Trophoblast cell (in vitro differentiated cells and primary cell): ENCODE measurements around the gene AIF1L.

Experiments used
- DNase-seq, 2 donors: peaks; one replicate each; pipeline ENCODE4 v3.0.0-alpha.2; 2016
- H2AFZ ChIP-seq: 2 replicates; pipeline ENCODE4 v1.6.1; 2013; ENCODE audit warnings: low read length, moderate library complexity, mild to moderate bottlenecking; ENCODE audit not compliant: insufficient read depth, poor library complexity
- H2AK5ac ChIP-seq: 2 replicates; pipeline ENCODE4 v1.6.1; 2013; ENCODE audit warnings: mild to moderate bottlenecking, low read length
- H2BK120ac ChIP-seq: 2 replicates; pipeline ENCODE4 v1.6.1; 2013; ENCODE audit warnings: low read length, mild to moderate bottlenecking, moderate library complexity; ENCODE audit not compliant: insufficient read depth, poor library complexity
- H2BK12ac ChIP-seq: 2 replicates; pipeline ENCODE4 v1.6.1; 2013; ENCODE audit warnings: mild to moderate bottlenecking, low read length, moderate library complexity
- H2BK5ac ChIP-seq: 2 replicates; pipeline ENCODE4 v1.6.1; 2013; ENCODE audit warnings: low read length, low read depth, moderate library complexity, mild to moderate bottlenecking; ENCODE audit not compliant: poor library complexity
- H3K14ac ChIP-seq: 2 replicates; pipeline ENCODE4 v1.6.1; 2013; ENCODE audit warnings: mild to moderate bottlenecking, low read length
- H3K18ac ChIP-seq: 2 replicates; pipeline ENCODE4 v1.6.1; 2013; ENCODE audit warnings: mild to moderate bottlenecking, low read length
- H3K23ac ChIP-seq: 2 replicates; pipeline ENCODE4 v1.6.1; 2013; ENCODE audit warnings: low read length
- H3K27ac ChIP-seq: 2 replicates; pipeline ENCODE4 v1.5.1; 2013; ENCODE audit warnings: low read depth, mild to moderate bottlenecking, inconsistent platforms, low read length, moderate library complexity
- H3K27me3 ChIP-seq: 2 replicates; pipeline ENCODE4 v1.6.1; 2013; ENCODE audit warnings: inconsistent platforms, mild to moderate bottlenecking, low read length, moderate library complexity; ENCODE audit not compliant: insufficient read depth
- H3K36me3 ChIP-seq, 2 experiments: 1 replicate in 1 of 2; 2 replicates in 1 of 2; pipeline ENCODE4 v1.6.1; 2013; ENCODE audit warnings: low read length in 2 of 2, mild to moderate bottlenecking in 2 of 2, moderate library complexity in 1 of 2; ENCODE audit not compliant: insufficient read depth in 2 of 2, control insufficient read depth in 1 of 2
- H3K4ac ChIP-seq: 2 replicates; pipeline ENCODE4 v1.6.1; 2013; ENCODE audit warnings: low read depth, mild to moderate bottlenecking, low read length, moderate library complexity
- H3K4me1 ChIP-seq, 2 experiments: 1 replicate in 1 of 2; 2 replicates in 1 of 2; pipeline ENCODE4 v1.6.1; 2013; ENCODE audit warnings: low read length in 2 of 2, mild to moderate bottlenecking in 2 of 2, moderate library complexity in 1 of 2; ENCODE audit not compliant: insufficient read depth in 2 of 2, control insufficient read depth in 1 of 2
- H3K4me2 ChIP-seq: 2 replicates; pipeline ENCODE4 v1.6.1; 2013; ENCODE audit warnings: inconsistent platforms, mild to moderate bottlenecking, low read length, moderate library complexity
- H3K4me3 ChIP-seq: 2 replicates; pipeline ENCODE4 v1.5.1; 2013; ENCODE audit warnings: mild to moderate bottlenecking, low read depth, low read length, inconsistent platforms
- H3K79me1 ChIP-seq: one replicate; pipeline ENCODE4 v1.6.1; 2013; ENCODE audit warnings: low read length
- H3K79me2 ChIP-seq: 2 replicates; pipeline ENCODE4 v1.6.1; 2013; ENCODE audit warnings: low read length, mild to moderate bottlenecking; ENCODE audit not compliant: control insufficient read depth, insufficient read depth, poor library complexity
- H3K9ac ChIP-seq: 2 replicates; pipeline ENCODE4 v1.6.1; 2013; ENCODE audit warnings: mild to moderate bottlenecking, low read length
- H3K9me3 ChIP-seq: 2 replicates; pipeline ENCODE4 v1.6.1; 2013; ENCODE audit warnings: low read depth, mild to moderate bottlenecking, control low read depth, inconsistent platforms, low read length; ENCODE audit not compliant: insufficient read depth
- H4K12ac ChIP-seq: 2 replicates; pipeline ENCODE4 v1.6.1; 2013; ENCODE audit warnings: low read depth, mild to moderate bottlenecking, low read length, moderate library complexity
- H4K8ac ChIP-seq: 2 replicates; pipeline ENCODE4 v1.6.1; 2013; ENCODE audit warnings: low read depth, mild to moderate bottlenecking, low read length, moderate library complexity
- H4K91ac ChIP-seq: one replicate; pipeline ENCODE4 v1.6.1; 2013; ENCODE audit warnings: low read depth, mild to moderate bottlenecking, low read length, moderate library complexity
- WGBS: extraction: QIAGEN DNeasy Blood & Tissue Kit; methylation state at CpG from one replicate; pipeline ENCODE4 v1.1.7; 2013; ENCODE audit warnings: missing lambda C conversion rate; ENCODE audit not compliant: insufficient read length, insufficient coverage; ENCODE audit errors: extremely low coverage; 5-methylcytosine and 5-hydroxymethylcytosine counted together

Gene AIF1L

DNA sequence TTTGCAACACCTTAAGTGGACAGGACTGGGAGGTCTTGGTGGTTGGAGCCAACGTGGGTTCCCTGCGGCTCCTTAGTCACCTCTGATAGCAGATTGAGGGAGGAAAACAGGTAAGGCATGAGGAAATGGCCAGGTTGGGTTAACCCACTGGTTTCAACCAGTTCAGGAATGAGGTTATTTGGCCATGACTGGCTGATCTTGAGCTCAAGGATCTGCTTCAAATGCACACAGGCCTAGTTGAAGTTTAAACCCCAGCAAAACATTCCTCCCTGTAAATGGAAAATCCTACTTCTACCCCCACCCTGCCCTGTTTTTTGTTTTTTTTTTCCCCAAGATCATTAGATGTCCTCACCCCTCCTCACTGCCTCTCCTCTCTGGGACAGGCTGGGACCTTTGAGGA is 25.8 kb downstream of the AIF1L start:
- Histone ChIP-seq H3K36me3 (peaks cover 18 to 36% of the 10 kb centered on the region in 2 experiments), H3K18ac (no peak overlapping the region), H3K27me3 (no peaks in the 10 kb centered on the region), H3K4ac (no peak overlapping the region), H3K4me2 (no peak overlapping the region), H2AK5ac (no peak overlapping the region), H2BK5ac (no peak overlapping the region), H3K4me3 (no peak overlapping the region), H3K4me1 (peaks cover 2 to 7% of the 10 kb centered on the region in 2 experiments), H4K12ac (no peak overlapping the region), H3K27ac (no peak overlapping the region), H3K23ac (no peak overlapping the region), H4K8ac (no peak overlapping the region), H2BK12ac (no peak overlapping the region), H3K9ac (no peak overlapping the region), H3K14ac (no peak overlapping the region), H3K9me3 (peaks cover under 1% of the 10 kb centered on the region), H4K91ac (no peak overlapping the region), H2BK120ac (no peak overlapping the region), H2AFZ (no peak overlapping the region), H3K79me2 (peaks cover 9% of the 10 kb centered on the region), H3K79me1 (peaks cover 5% of the 10 kb centered on the region)
- DNase-seq, result peak in 1 of 2 donors; percentile 32
- WGBS, result no CpG with 5 or more reads among the region's 2 CpGs

- peaks cover 5% of the 10 kb centered on the region for H3K79me1 ChIP-seq
- H4K8ac ChIP-seq, result peak overlapping the region; percentile 84
- peak overlapping the region; percentile 78 for H3K4me2 ChIP-seq
- peaks cover 2 to 7% of the 10 kb centered on the region in 2 experiments for H3K4me1 ChIP-seq
- H3K4me3 ChIP-seq, result peak overlapping the region; percentile 59
- peaks cover 9% of the 10 kb centered on the region for H3K79me2 ChIP-seq
- peak overlapping the region; percentile 88 for H4K91ac ChIP-seq
- H3K36me3 ChIP-seq, result peaks cover 18 to 37% of the 10 kb centered on the region in 2 experiments
- H4K12ac ChIP-seq, result peak overlapping the region; percentile 88
- no peak overlapping the region for H2AK5ac ChIP-seq
- H3K27me3 ChIP-seq, result no peaks in the 10 kb centered on the region
- WGBS, result no CpG with 5 or more reads among the region's 7 CpGs
- no peak overlapping the region for H3K23ac ChIP-seq
- no peak for DNase-seq
- H3K18ac ChIP-seq, result peak overlapping the region; percentile 38
- peak overlapping the region; percentile 36 for H3K9ac ChIP-seq
- H2AFZ ChIP-seq, result peak overlapping the region; percentile 54
- peak overlapping the region; percentile 28 for H3K27ac ChIP-seq
- H2BK12ac ChIP-seq, result no peak overlapping the region
- H2BK5ac ChIP-seq, result peak overlapping the region; percentile 36
- H3K4ac ChIP-seq, result peak overlapping the region; percentile 75
- H3K9me3 ChIP-seq, result no peaks in the 10 kb centered on the region
- H3K14ac ChIP-seq, result peak overlapping the region; percentile 80
- no peak overlapping the region for H2BK120ac ChIP-seq
Observed at GRCh38 chr9:131125038-131125287, 28.6 kb downstream of the AIF1L start.

DNA sequence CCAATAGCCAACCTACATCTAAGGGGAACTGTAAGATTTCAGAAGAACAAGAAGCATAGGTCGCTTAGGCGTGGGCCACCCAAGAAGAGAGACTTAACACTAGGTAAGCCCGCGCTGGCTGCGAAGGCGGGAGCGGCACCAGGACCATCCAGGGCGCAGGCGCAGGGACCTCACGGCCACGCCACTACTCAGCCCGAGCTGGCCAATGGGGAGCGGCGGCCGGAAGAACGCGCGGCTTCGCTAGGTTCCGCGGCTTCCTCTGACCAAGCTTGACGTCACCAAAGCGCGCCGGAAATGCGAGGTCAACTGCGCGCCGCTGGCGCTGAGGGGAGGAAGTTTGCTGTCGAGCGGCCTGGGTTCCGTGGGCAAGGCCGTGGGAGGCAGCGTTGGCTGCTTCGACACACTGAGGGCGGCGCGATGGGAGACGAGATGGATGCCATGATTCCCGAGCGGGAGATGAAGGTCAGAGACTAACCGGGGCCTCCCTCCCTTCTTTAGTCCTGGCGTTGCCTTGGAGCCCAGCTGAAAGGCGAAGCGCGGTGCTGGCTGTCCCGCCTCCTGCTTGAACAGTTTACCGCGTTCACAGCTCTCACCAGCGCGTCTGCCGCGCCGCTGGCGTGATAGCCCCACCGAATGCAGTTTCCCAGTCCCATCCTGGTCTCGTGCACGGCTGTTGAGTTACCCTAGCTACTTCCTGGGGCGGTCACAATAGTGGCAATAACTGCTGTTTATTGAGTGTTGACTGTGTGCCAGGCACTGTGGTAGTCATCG is 29.1 kb downstream of the AIF1L start, which contains the start of gene NUP214:
Gene NUP214, plus strand, starts transcription at position 299 of the 771 bp plus-strand sequence. Its CDS starts 119 bp downstream, at position 418.
- H3K9me3 ChIP-seq, result no peaks in the 10 kb centered on the region
- no peak within 1 kb of the TSS for H3K23ac ChIP-seq
- peaks cover 5% of the 10 kb centered on the region for H3K79me1 ChIP-seq
- H2BK5ac ChIP-seq, result peak within 1 kb of the TSS; percentile 36
- peak within 1 kb of the TSS; percentile 94 for H3K9ac ChIP-seq
- peak within 1 kb of the TSS; percentile 80 for H3K14ac ChIP-seq
- H3K4ac ChIP-seq, result peak within 1 kb of the TSS; percentile 75
- H2AFZ ChIP-seq, result peak within 1 kb of the TSS; percentile 55
- peak within 1 kb of the TSS; percentile 96 for H4K8ac ChIP-seq
- peak within 1 kb of the TSS; percentile 28 for H3K27ac ChIP-seq
- peak; percentile 100 for DNase-seq
- H3K4me3 ChIP-seq, result peak within 1 kb of the TSS; percentile 96
- H2BK120ac ChIP-seq, result peak within 1 kb of the TSS; percentile 23
- no peaks in the 10 kb centered on the region for H3K27me3 ChIP-seq
- peak within 1 kb of the TSS; percentile 88 for H4K12ac ChIP-seq
- H3K79me2 ChIP-seq, result peaks cover 9% of the 10 kb centered on the region
- peaks cover 16 to 32% of the 10 kb centered on the region in 2 experiments for H3K36me3 ChIP-seq
- peak within 1 kb of the TSS; percentile 67 for H3K18ac ChIP-seq
- H3K4me1 ChIP-seq, result peaks cover 2 to 7% of the 10 kb centered on the region in 2 experiments
- peak within 1 kb of the TSS; percentile 92 for H3K4me2 ChIP-seq
- no peak within 1 kb of the TSS for H2BK12ac ChIP-seq
- no CpG with 5 or more reads among the region's 61 CpGs for WGBS
- H4K91ac ChIP-seq, result peak within 1 kb of the TSS; percentile 88
- H2AK5ac ChIP-seq, result peak within 1 kb of the TSS; percentile 28

GRCh38 chr9:131126059-131126426 is 29.7 kb downstream of the AIF1L start:
- DNase-seq, result peak in 1 of 2 donors; percentile 30
- Histone ChIP-seq H3K4me3 (peak overlapping the region; percentile 96), H3K4ac (peak overlapping the region; percentile 53), H3K14ac (no peak overlapping the region), H2BK12ac (no peak overlapping the region), H4K12ac (peak overlapping the region; percentile 88), H2AFZ (no peak overlapping the region), H3K9ac (peak overlapping the region; percentile 94), H4K8ac (peak overlapping the region; percentile 96), H2BK120ac (peak overlapping the region; percentile 23), H3K4me2 (peak overlapping the region; percentile 92), H3K27ac (no peak overlapping the region), H2AK5ac (no peak overlapping the region), H3K79me2 (peaks cover 9% of the 10 kb centered on the region), H4K91ac (peak overlapping the region; percentile 71), H3K4me1 (peaks cover 2 to 7% of the 10 kb centered on the region in 2 experiments), H3K36me3 (peaks cover 11 to 29% of the 10 kb centered on the region in 2 experiments), H3K23ac (no peak overlapping the region), H3K79me1 (peaks cover 5% of the 10 kb centered on the region), H3K27me3 (no peaks in the 10 kb centered on the region), H2BK5ac (no peak overlapping the region), H3K9me3 (no peaks in the 10 kb centered on the region), H3K18ac (peak overlapping the region; percentile 67)
- WGBS, result no CpG with 5 or more reads among the region's 11 CpGs
